NCI-H1436 treated with DMSO at 0.1 percent for 48 hours (cell line): ENCODE results near the gene ADAMTS12.

ENCODE experiments used
- DNase-seq: peaks from one replicate; lab custom pipeline; 2025; lab: John Stamatoyannopoulos, UW

Gene ADAMTS12

DNA sequence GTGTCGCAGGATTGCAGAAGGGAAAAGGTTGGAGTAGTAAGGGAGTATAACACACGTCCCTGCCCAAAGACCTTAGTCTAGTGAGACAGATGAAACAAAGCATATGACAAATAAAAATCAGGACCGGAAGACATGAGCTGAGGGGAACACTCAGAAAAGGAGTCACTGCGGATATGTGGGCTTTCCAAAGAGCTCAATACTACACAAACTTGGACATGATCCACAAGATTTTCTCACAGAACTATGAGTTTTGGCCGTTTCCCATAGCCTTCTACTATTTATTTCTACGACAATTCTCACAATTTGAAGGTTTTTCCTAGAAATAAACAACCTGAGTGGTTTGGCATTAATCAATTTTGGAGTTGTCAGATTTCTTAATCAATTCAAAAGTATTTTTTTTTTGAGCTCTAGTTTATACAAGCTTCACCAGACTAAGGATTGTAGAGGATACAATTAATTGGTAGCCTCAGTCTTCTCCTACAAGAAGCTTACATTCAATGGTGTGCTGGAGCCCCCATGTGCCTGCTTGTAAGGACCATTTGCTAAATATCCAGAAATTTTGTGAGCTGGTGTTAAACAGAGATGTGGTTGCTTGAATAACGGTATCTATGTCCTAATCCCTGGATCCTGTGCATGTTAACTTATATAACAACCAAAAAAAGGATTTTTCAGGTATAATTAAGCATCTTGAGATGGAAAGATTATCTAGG lies 91.4 kb downstream of the ADAMTS12 start:
- DNase-seq = no peak

DNA sequence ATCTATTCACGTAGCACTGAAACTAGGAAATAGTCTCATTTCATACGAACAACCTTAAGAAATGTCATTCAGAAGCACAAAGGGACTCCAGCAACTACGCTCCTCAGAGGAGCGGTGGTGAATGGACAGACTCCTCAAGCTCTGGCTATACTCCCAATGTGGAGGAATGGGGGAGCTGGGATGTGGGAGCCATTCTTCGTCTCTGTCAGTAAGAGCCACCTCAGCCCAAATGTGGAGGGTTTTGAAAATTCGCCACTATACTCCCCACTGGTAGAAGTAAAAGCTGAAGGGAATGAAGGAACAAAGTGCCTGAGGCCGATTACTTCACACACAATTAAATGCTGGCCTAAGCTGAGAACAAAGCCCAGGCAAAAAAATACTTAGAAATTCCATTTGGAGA lies 96.3 kb downstream of the ADAMTS12 start:
- DNase-seq = no peak

DNA sequence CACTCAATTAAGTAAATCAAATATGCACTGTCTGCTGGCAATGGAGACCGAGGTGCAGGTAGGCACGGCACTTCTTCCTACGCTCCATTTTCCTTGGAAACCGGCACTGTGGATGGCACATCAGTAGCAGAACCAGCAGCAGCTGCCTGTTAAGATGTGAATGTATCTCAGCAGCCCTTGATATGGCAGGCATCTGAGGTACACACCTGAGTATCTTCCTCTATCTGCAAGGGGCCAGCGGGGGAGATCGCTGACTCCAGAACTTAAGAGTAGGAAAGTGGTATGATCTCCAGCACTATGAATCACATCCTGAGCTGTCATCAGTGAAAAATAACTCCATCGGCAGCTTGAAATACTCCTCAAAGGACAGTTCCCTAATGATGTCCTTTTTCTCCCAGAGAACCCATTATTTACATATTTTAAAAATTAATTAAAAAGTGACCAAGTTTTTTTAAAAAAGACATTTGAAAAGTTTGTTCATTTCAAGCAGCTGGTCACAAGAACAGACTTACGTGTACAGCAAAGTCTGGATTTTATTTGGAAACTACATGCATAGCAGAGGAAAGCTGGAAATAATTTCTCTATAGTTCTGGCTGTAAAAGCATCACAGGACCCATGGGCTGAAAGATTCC lies 97.1 kb downstream of the ADAMTS12 start:
- no peak for DNase-seq

DNA sequence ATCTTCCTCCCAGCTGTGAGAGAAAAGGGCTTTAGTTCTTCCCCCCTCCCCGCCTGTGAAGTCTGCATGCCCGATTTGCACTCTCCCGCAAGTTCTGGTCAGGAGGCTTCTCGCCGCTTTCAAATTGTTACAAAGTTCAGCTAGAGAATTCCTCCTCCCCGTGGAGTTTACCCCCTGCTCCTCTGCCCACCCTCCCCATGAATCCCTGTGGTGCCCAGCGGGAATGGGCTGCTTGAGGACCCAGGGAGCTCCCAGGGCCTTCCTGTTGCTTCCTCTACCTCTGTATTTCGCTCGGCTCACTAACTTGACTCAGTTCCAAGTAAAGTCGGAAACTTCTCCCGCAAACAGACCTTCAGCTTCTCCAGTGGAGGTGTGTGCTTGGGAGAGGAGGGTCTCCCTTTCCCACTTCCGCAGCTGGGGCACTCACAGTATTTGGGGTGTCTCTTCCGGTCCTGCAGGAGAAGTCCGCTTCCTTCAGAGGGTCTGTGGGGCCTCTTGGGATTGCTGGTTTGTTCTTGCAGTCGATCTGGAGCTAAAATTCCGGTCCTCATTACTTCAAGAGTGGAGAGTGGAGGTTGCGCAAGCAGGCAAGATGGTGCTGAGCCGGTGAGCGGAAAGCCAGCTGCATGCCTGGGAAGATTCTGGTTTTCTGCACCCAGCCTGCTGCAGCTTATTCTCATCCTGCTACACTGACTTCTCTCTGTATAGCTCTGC lies 97.8 kb downstream of the ADAMTS12 start:
- DNase-seq = no peak

DNA sequence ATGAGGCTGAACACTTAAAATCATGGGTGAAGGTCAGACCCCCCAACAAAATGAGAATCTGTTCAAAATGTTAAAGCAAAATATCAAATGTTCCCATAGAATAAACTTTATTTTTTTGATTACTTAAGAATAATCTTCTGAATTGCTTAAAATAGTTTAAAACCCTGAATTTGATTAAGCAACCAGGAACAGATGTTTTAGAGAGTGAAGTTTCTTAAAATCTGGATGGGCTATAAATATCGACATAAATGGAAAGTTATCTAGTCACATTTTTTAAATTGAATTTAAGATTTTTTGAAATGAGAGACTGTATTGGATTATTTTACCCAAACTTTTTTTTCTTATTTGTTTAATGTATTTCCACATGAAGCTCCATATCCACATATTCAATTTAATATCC lies 98.5 kb downstream of the ADAMTS12 start:
- no peak for DNase-seq

DNA sequence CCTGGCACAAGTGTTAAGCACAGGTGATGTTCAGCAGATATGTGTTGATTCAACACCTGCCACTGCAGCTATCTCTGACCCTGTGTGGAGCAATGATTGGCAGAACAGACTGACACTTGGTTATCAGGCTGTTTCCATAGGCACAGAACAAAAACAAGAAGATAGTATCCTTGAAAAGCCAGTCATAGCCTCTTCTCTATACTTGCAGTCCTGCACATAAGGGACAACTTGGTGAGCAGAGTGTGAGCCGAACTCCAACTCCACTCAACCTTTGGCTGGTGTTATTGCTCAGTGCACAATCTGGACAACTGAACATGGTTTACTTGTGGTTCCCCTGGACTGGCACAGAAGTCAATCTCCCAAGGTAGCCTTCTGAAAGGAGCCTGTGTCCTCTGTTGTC lies 99.2 kb downstream of the ADAMTS12 start:
- DNase-seq = no peak

DNA sequence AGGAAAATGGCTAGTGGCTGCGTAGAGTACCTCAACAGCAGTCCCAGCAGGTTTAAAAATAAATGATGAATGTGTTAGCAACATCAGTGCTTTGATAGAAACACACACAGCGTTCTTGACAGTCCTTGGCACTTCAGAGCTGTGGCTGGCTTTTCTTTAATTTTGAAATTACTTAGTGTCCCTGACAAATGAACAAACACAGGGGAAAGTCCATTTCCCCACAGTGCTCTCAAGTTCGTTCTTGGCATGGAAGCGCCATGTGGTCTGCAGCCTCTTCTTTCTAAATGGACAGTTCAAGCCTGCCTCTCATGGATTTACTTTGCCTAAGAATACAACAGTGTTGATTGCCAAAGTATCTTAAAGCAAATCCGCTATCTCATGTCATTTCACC lies 102.2 kb downstream of the ADAMTS12 start:
- no peak for DNase-seq

DNA sequence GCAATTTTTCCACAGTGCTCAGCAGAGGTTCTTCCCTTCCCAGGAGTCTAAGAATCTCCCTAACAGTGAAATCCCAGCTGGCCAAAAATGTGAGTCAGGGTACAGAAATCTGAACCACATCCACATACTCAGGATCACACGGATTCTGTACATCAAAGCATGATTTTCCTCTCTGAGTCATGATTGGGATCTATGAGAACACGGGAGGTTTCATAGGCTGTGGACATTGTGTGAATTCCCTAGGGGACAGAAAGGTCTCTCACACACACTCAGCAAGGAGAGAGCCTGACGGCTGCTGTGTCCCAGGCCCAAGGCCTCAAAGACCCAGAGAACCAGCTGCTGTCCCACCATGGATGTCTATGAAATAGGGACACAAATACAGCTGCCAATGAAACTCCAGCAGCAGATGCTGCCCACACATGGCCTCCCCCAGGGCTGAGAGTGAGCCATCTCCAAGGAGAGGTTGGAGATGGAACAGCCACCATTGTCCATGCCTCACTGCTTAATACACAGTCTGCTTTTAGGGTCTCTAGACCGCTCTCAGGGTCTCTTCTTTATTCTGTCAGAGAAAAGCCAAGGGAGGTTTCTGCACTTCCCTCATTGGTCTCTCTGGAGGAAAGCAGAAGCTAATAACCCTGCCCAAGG lies 102.7 kb downstream of the ADAMTS12 start:
- DNase-seq = no peak

DNA sequence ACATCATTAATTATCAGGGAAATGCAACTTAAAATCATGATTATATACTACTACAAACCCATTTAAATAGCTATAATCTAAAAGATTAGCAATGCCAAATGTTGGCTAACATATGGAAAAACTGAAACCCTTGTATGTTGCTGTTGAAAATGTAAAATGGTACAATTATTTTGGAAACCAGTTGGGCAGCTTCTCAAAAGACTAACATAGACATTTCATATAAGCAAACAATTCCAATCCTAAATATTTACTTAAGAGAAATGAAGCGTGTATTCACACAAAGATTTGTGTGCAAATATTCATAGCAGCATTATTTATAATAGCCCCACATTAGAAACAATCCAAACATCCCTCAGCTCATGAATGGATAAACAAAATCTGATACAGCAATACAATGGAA lies 106.2 kb downstream of the ADAMTS12 start:
- no peak for DNase-seq

DNA sequence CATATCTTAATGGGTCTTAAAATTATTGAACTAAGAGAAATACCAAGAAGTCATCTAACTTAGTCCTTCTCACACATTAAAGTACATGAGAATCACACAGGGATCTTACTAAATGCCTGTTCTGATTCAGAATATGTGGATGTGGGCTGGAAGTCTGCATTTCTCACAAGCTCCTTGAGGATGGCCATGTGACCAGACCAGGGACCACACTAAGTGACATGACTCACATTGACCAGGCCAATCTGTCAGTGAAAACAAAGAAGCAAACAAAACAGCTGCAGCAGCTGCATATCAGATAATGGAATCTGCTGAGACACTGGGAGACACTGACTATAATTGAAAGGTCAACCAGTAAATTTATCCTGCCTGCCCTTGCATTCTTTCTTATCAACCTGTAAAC lies 110.5 kb downstream of the ADAMTS12 start:
- no peak for DNase-seq

DNA sequence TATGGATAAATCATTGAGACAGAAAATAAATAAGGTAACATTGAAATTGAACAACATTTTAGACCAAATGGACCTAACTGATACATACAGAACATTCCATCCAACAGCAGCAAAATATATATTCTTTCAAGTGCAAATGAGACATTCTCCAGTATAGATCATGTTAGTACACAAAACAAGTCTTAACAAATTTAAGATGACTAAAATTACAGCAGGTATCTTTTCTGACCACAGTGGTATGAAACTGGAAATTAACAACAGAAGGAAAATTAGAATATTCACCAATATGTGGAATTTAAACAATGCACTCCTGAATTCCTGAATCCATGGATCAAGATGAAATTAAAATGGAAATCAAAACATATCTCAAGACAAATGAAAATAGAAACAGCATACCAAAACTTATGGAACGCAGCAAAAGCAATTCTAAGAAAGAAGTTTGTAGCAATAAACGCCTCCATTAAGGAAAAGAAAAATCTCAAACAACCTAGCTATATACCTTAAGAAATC lies 115.6 kb downstream of the ADAMTS12 start:
- DNase-seq = no peak

DNA sequence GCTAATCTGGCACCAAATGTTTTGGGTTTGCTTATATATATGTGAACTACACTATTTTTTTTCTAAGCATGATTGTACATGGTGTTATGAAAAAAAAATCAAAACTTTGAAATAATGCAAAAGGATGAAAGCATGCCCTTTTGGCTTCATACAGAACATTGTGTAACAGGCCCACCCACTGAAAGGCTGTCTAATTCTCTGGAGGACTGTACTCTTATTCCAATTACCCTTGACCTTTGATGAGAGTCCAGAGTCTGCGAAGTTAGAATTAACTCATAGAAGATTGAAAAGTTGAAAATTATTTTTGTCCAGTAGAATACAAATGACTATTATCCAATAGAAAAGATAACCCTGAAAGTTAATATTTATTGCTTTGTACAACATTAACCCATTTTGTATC lies 117.4 kb downstream of the ADAMTS12 start:
- DNase-seq = no peak

DNA sequence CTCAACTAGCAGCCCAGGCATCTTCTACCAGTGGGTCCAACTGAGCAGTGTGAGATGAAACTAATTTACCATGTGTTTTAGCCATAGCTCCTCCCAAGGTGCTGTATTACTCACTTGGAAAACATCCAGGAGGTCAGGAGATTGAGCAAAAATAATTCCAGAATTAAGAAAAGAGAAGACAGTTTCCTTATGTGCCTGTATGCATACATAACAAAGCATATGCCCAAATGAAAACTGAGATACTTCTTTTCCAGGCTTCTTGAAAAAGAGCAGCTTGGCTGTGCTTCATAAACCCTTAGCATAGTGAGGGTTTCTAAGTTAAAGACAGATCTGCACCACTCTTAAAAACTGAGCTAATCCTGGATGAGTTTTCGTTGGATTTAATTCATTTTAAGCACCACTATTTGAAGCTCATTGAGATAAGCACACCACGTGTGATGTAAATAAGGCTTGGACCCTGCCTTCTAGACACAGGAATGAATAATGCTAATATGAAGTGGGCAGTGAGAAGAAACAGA lies 119.4 kb downstream of the ADAMTS12 start:
- no peak for DNase-seq

DNA sequence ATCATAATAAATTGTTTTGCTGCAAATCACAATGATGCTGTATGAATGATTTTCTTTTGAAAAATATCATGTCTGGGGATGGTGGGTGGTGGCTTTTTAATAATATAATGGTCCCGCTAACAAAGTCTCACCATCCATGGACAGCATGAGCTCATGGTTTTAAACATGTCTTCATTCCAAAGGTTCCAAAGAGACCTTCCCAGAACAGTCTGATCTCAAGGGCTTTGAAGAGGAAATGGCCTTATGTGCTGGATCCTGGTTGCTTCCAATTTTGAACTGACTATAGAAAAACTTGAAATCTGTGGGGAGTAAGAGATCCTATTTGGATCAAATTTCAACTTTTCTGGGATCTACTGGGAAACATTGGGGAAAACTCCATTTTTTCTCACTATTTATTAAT lies 121.8 kb downstream of the ADAMTS12 start:
- no peak for DNase-seq

DNA sequence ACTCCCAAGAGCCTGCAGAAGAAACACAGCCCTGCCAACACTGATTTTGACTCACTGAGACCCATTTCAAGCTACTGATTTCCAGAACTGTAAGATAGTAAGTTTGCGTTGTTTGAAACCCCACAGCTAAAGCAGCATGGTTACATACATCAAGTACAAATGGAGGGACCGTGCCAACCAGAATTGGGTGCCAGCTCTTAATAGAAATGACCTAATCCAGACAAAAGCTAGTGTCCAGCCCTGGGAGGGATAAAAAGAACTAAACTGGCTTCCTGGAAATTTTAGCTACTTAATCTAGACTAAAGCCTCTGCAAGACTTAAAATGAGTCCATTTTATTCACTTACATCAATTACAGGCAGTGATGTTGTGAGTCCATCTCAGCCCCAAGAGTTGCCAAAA lies 122.6 kb downstream of the ADAMTS12 start:
- no peak for DNase-seq

DNA sequence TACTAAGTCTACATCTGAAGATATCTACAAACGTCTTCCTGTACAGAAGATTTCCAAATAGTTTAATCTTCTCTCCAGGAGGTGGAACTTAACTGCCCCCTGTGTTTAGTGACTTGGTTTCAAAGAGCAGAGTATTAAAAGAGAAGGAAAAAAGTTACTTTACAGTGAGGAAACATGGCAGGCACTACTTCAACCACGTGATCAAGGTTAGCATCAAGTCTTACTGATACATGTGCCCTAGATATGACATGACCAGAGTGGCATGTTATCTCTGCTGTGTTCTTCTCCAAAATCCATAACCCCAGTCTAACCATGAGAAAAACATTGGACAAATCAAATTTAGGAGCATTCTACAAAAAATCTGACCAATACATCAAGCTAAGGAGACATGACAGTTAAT lies 125.8 kb downstream of the ADAMTS12 start:
- DNase-seq = no peak

DNA sequence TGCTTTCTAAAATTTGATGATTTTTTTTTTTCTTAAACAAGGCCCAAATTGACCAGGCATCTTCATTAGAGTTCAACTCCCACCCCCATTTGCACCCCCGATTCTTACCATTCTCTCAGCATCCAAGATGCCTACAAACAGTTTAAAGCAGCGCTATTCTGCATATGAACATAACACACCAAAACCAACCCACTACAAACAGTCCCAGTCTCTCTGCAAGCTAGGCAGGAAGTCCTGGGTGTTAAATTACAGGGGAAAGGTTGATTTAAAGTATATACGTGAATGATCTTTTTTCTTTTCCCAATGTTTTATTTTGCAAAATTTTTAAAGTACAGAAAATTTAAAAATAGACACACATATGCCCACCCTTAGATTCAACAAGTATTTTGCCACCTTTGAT lies 127.0 kb downstream of the ADAMTS12 start:
- no peak for DNase-seq

DNA sequence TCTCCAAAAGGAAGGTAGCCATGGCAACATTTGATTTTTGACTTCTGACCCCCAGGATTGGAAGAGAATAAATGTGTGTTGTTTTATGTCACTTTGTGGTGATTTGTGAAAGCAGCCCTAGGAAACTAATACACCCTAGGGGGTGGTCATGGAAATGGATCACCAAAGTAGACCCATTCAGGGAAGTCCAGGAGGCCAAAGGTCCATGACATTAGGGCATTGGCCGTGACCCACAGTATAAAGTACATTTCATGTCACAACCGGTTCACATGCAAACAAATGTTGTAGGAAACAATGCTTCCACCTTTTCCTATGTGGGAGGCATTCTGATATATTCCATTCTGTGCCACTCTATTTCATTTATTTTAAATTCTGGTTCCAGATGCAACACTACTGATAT lies 128.4 kb downstream of the ADAMTS12 start:
- DNase-seq = no peak

DNA sequence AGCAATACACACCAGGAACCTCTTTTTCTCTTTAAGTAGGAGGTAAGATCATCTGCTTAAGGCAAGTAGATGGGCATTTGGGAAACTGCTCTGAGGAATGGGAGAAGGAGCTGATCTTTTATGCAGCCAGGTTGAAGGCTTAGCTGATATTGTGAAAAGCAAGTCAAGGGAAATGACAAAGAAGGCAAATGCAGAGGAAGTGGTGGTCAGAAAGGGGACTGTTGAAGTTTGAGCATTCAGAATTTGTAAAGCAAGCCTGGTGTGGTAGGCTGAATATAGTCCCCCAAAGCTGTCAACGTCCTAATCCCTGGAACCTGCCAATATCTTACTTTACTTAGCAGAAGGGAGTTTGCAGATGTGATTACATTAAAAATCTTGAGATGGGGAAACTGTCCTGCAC lies 128.9 kb downstream of the ADAMTS12 start:
- no peak for DNase-seq

DNA sequence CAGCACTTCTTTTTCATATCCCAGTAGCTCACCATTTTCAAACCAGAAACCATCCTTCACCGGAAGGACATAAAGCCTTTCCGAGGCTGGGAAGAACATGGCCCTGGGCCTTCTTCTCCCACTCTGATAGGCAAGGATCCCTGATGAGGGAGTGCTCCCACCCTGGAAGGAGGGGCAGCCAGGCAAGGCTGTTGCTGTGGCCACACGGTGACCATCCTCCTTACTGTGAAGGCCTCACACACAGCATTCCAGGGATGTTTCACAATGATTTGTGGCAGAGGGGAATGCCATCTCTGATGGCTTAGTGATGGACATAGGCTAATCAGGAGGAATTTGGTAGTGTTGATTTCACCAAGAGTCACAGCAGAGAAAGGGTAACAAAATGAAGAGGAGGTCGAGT lies 130.7 kb downstream of the ADAMTS12 start:
- no peak for DNase-seq

DNA sequence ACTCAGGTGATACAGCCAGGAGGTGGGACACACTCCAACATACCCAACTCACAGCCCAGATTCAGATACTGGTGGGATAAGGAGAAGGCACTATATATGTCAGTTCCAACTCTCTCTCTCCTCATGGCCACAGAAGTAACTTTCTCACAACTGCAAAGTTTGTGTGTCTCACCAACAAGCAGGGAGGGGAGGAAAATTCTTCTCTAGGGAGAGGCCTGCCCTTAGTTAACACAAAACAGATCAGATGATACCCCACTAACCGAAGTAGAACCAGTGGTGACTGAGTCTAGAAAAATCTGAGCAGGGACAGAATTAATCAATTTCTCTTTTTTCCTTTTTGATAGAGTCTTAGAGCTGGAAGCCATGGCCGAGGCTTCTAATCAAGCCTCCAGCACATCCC lies 133.1 kb downstream of the ADAMTS12 start:
- DNase-seq = no peak

DNA sequence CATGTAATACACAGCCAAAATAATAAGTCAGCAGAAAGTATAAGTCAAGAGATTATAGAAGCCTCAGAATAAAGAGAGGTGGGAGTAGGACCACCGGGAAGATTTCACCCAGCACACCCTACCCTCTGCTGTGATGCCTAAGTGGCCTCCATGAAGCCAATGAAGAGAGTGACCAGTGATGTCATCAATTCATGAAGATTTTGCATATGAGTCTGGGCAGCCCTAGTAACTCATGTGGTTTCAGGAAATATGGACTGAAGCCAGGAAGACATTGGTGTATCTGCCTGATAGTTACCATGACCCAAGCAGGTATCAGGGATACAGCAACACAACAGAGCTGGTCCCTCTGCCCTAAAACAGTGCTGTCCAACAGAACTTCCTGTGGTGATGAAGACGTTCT lies 135.3 kb downstream of the ADAMTS12 start:
- no peak for DNase-seq

DNA sequence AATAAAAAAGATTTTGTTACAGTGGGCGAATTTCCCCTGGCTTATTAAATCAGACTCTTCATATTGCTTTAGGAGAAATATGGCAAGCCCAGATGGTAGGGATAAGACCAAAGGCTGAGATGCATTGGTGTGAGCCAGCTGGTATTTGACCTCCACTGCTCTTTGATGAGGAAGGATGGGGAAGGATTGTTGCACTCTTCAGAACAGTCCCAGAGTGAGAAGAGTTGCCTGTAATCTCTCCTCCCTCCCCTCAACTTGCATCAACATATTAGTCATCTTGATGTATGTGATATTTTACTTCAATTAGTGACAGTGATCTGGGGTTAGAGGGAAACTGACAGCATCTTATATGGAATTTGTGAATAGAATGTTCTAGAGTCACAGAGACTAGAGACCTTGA lies 136.6 kb downstream of the ADAMTS12 start:
- no peak for DNase-seq
